Endothelial cell of umbilical vein (primary cell): Measurements from ENCODE around the gene KCNH1. TPM values are rescaled to one million over a fixed set of nuclear protein-coding genes. Genes with fewer than 3 reads are reported as not detected.

Experiments used
- BruUV-seq: library from RNA; stranded (reverse); fragments of 400-500 nt; replicated peaks from 2 replicates; lab custom pipeline; 2021; lab: Mats Ljungman, UMichigan
- CTCF ChIA-PET: fragments of 300-600, 350-600 bp; sonication (Branson Sonifier 250); formaldehyde crosslinking; loops from one replicate; lab custom pipeline; 2021; ENCODE audit warnings: antibody characterized with exemption, inconsistent platforms; lab: Charles Lee
- POLR2A ChIA-PET: fragments of 300-600, 350-600 bp; sonication (Branson Sonifier 250); formaldehyde crosslinking; loops from one replicate; lab custom pipeline; 2021; ENCODE audit warnings: antibody characterized with exemption, inconsistent platforms; lab: Charles Lee
- DNase-seq: peaks from one replicate; pipeline ENCODE4 v3.0.0-alpha.2; 2011; ENCODE audit warnings: low read depth, low spot score
- FAIRE-seq: peaks from 2 replicates; lab custom pipeline; 2011; peaks lifted over from hg19 to GRCh38; lab: Jason Lieb, UNC
- H2AFZ ChIP-seq: 2 replicates; pipeline ENCODE4 v1.6.0; 2012; ENCODE audit warnings: low read depth, low read length, control low read depth, inconsistent platforms
- H3K27ac ChIP-seq: 2 replicates; pipeline ENCODE4 v1.5.1; 2011; ENCODE audit warnings: low read depth, mild to moderate bottlenecking, control low read depth, low read length, moderate library complexity; ENCODE audit not compliant: insufficient read depth
- H3K27me3 ChIP-seq, 2 experiments: 2 replicates each; pipeline versions ENCODE4 v1.6.0 to v1.6.1; 2011; ENCODE audit warnings: low read length in 2 of 2, mixed read lengths in 1 of 2; ENCODE audit not compliant: control insufficient read depth in 2 of 2, insufficient read depth in 2 of 2
- H3K36me3 ChIP-seq, 2 experiments: 2 replicates in 1 of 2; 3 replicates in 1 of 2; pipeline ENCODE4 v1.5.1; 2011; ENCODE audit warnings: low read length in 2 of 2, mild to moderate bottlenecking in 1 of 2, moderate library complexity in 1 of 2; ENCODE audit not compliant: control insufficient read depth in 2 of 2, insufficient read depth in 2 of 2; ENCODE audit errors: extremely low read depth in 1 of 2
- H3K4me1 ChIP-seq: 3 replicates; pipeline ENCODE4 v1.5.1; 2011; ENCODE audit warnings: mild to moderate bottlenecking, low read length; ENCODE audit not compliant: control insufficient read depth, insufficient read depth; ENCODE audit errors: extremely low read depth
- H3K4me2 ChIP-seq: 2 replicates; pipeline ENCODE4 v1.6.1; 2011; ENCODE audit warnings: low read length, control low read depth, mixed read lengths; ENCODE audit not compliant: insufficient read depth
- H3K4me3 ChIP-seq, 3 experiments: fragments of 200-600 bp in 1 of 3; sonication (generic), shearing (Covaris generic) in 1 of 3; replicated peaks in 1 of 3; 2 replicates each; pipeline ENCODE4 v1.5.1; 2011 to 2016; ENCODE audit warnings: control low read depth in 3 of 3, low read length in 3 of 3, mild to moderate bottlenecking in 2 of 3, inconsistent platforms in 1 of 3, low read depth in 1 of 3, moderate library complexity in 1 of 3; ENCODE audit not compliant: insufficient read depth in 1 of 3
- H3K79me2 ChIP-seq: 2 replicates; pipeline ENCODE4 v1.6.0; 2012; ENCODE audit warnings: low read length, inconsistent platforms; ENCODE audit not compliant: control insufficient read depth, insufficient read depth
- H3K9ac ChIP-seq: replicated peaks from 2 replicates; pipeline ENCODE3; 2011; ENCODE audit warnings: low read length, control low read depth; ENCODE audit not compliant: insufficient read depth; ENCODE audit errors: extremely low read depth
- H3K9me1 ChIP-seq: replicated peaks from 3 replicates; pipeline ENCODE4 v1.6.0; 2011; ENCODE audit warnings: mild to moderate bottlenecking, low read length; ENCODE audit not compliant: control insufficient read depth, insufficient read depth; ENCODE audit errors: extremely low read depth
- H3K9me3 ChIP-seq: replicated peaks from 2 replicates; pipeline ENCODE4 v1.5.1; 2012; ENCODE audit warnings: low read length, inconsistent platforms; ENCODE audit not compliant: control insufficient read depth, insufficient read depth
- H4K20me1 ChIP-seq: replicated peaks from 2 replicates; pipeline ENCODE3; 2011; ENCODE audit warnings: mild to moderate bottlenecking, low read length; ENCODE audit not compliant: control insufficient read depth, insufficient read depth; ENCODE audit errors: extremely low read depth
- EZH2 ChIP-seq: IDR thresholded peaks from 2 replicates; pipeline ENCODE4 v1.6.1; 2012; ENCODE audit warnings: borderline replicate concordance, low read depth, mild to moderate bottlenecking, moderate library complexity, low read length, inconsistent platforms; ENCODE audit not compliant: severe bottlenecking
- FOS ChIP-seq: IDR thresholded peaks from 2 replicates; pipeline ENCODE4 v1.6.1; 2011; ENCODE audit warnings: mild to moderate bottlenecking, low read length, moderate library complexity, borderline replicate concordance; ENCODE audit not compliant: insufficient read depth
- POLR2A ChIP-seq: IDR thresholded peaks from 2 replicates; pipeline ENCODE4 v1.6.1; 2012; ENCODE audit warnings: low read depth, mild to moderate bottlenecking, control low read depth, low read length
- POLR2AphosphoS5 ChIP-seq: IDR thresholded peaks from 2 replicates; pipeline ENCODE4 v1.6.1; 2012; ENCODE audit warnings: low read depth, mild to moderate bottlenecking, control low read depth, low read length, moderate library complexity; ENCODE audit not compliant: insufficient read depth
- dilution Hi-C: fragments of 300-500 bp; cut with MboI; formaldehyde crosslinking; loops from one replicate; pipeline ENCODE4 v1.15.0; 2019; ENCODE audit warnings: low sequenced_read_pairs; ENCODE audit not compliant: extremely low pct_ligation_motif_present
- intact Hi-C: fragments of 100-400 bp; cut with micrococcal nuclease; formaldehyde crosslinking; loops from one replicate; pipeline ENCODE4 v1.10.0; 2022
- polyA plus RNA-seq, 4 experiments: library from polyadenylated mRNA; depleted of rRNA in 3 of 4; stranded (reverse) in 3 of 4; unstranded in 1 of 4; fragments of >200 nt; gene quantifications; 2 replicates each; pipeline versions ENCODE4 v1.2.1 to v1.2.3, GENCODE V29; 2011 to 2012; ENCODE audit warnings: missing spikeins in 1 of 4
- total RNA-seq: library from RNA; stranded (reverse); gene quantifications from 2 replicates; pipeline ENCODE4 v1.2.3, GENCODE V29; 2021
- TF ChIP-seq, protein P1 (sequence below): IDR thresholded peaks from 2 replicates; pipeline ENCODE4 v1.6.1; 2011; ENCODE audit not compliant: insufficient read depth, insufficient read length
- TF ChIP-seq, protein P2 (sequence below), 2 donors: IDR thresholded peaks; 1 replicate in 1 of 2; 2 replicates in 1 of 2; pipeline ENCODE4 v1.5.1; 2011; ENCODE audit warnings: low read length in 2 of 2, mild to moderate bottlenecking in 2 of 2, moderate library complexity in 2 of 2, control low read depth in 1 of 2, inconsistent platforms in 1 of 2, low read depth in 1 of 2; ENCODE audit not compliant: insufficient read depth in 1 of 2; ENCODE audit errors: extremely low read depth in 1 of 2

Gene KCNH1
- total and polyA plus RNA-seq, 2 donors (not counting 3 experiments of a cell fraction or from before 2014, with no cell fraction given): not detected

DNA sequence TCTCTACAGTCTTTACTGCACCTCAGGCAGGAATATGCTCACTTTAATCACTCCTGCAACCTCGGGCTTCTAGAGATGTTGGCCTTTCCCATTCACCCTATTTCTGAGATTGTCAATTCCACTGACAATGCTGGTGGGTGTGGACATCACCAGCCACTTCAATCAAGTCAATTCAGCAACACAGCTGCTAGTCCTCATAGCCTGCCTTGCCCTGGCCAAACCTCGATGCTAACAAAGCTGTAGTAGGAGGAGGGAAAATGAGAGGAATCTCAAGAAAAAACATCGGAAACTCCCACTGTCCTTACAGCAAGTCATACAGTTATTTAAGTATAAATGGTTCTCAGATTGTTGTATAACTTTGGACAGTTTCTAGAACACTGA lies 155.0 kb downstream of the KCNH1 start:
- intact Hi-C loops (no loop called here), dilution Hi-C loops (no loop called here)
- Histone ChIP-seq H3K4me1 (no peaks in the 10 kb centered on the region), H3K4me2 (no peak overlapping the region), H3K4me3 (no peak overlapping the region), H3K36me3 (no peaks in the 10 kb centered on the region), H4K20me1 (no peaks in the 10 kb centered on the region), H3K27me3 (no peaks in the 10 kb centered on the region), H3K9me3 (peaks cover 2% of the 10 kb centered on the region), H2AFZ (no peak overlapping the region), H3K9me1 (no peaks in the 10 kb centered on the region), H3K9ac (no peak overlapping the region), H3K27ac (no peak overlapping the region), H3K79me2 (no peaks in the 10 kb centered on the region)
- ChIA-PET CTCF (no interaction called here), POLR2A (no interaction called here)
- BruUV-seq: no TSS peak
- FAIRE-seq (no peak), DNase-seq (no peak)
- TF ChIP-seq POLR2A: no peak
- TF ChIP-seq, protein P1, sequence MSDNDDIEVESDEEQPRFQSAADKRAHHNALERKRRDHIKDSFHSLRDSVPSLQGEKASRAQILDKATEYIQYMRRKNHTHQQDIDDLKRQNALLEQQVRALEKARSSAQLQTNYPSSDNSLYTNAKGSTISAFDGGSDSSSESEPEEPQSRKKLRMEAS: no peak
- TF ChIP-seq FOS: no peak
- TF ChIP-seq EZH2: no peak
- no peak for TF ChIP-seq POLR2AphosphoS5
- TF ChIP-seq, protein P2, sequence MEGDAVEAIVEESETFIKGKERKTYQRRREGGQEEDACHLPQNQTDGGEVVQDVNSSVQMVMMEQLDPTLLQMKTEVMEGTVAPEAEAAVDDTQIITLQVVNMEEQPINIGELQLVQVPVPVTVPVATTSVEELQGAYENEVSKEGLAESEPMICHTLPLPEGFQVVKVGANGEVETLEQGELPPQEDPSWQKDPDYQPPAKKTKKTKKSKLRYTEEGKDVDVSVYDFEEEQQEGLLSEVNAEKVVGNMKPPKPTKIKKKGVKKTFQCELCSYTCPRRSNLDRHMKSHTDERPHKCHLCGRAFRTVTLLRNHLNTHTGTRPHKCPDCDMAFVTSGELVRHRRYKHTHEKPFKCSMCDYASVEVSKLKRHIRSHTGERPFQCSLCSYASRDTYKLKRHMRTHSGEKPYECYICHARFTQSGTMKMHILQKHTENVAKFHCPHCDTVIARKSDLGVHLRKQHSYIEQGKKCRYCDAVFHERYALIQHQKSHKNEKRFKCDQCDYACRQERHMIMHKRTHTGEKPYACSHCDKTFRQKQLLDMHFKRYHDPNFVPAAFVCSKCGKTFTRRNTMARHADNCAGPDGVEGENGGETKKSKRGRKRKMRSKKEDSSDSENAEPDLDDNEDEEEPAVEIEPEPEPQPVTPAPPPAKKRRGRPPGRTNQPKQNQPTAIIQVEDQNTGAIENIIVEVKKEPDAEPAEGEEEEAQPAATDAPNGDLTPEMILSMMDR (IDR thresholded peaks at IDR 0.05; ENCODE audit: extremely low read depth in 1 of 2, insufficient read depth in 1 of 2, low read depth in 1 of 2, low read length in 2 of 2): no peak
